GM23248 (cell line): ENCODE data around the gene RPL21. TPM values are rescaled to one million over a fixed set of nuclear protein-coding genes. Genes with fewer than 3 reads are reported as not detected.
"Not testable (repeated sequence)": the region's sequence is repeated elsewhere in the genome, so short reads cannot be mapped to it uniquely, and the experiment has no call there.

Experiments used
- DNase-seq: peaks from one replicate; pipeline ENCODE4 v3.0.0-alpha.2; 2015
- H2AFZ ChIP-seq: fragments of 200-600 bp; sonication (generic); 2 replicates; pipeline ENCODE4 v1.6.1; 2016; ENCODE audit warnings: antibody characterized with exemption
- H3F3A ChIP-seq: fragments of 200-600 bp; sonication (generic); 2 replicates; pipeline ENCODE4 v1.6.1; 2016; ENCODE audit warnings: mild to moderate bottlenecking, antibody characterized with exemption, mixed run types; ENCODE audit not compliant: insufficient read depth
- H3K27ac ChIP-seq: fragments of 200-600 bp; sonication (generic); 2 replicates; pipeline ENCODE4 v1.5.1; 2016; ENCODE audit warnings: mild to moderate bottlenecking
- H3K27me3 ChIP-seq: fragments of 200-600 bp; sonication (generic); replicated peaks from 2 replicates; pipeline ENCODE4 v1.6.1; 2016; ENCODE audit warnings: mild to moderate bottlenecking; ENCODE audit not compliant: insufficient read depth
- H3K36me3 ChIP-seq: fragments of 200-600 bp; sonication (generic); 2 replicates; pipeline ENCODE4 v1.6.1; 2016; ENCODE audit warnings: low read depth, mild to moderate bottlenecking
- H3K4me1 ChIP-seq: fragments of 200-600 bp; sonication (generic); 2 replicates; pipeline ENCODE4 v1.6.1; 2016; ENCODE audit warnings: mild to moderate bottlenecking; ENCODE audit not compliant: insufficient read depth
- H3K4me2 ChIP-seq: fragments of 200-600 bp; sonication (generic); one replicate; pipeline ENCODE4 v1.6.1; 2016; ENCODE audit warnings: mild to moderate bottlenecking; ENCODE audit not compliant: unreplicated experiment
- H3K4me3 ChIP-seq: fragments of 200-600 bp; sonication (generic); 2 replicates; pipeline ENCODE4 v1.5.1; 2016; ENCODE audit warnings: mild to moderate bottlenecking
- H3K79me2 ChIP-seq: fragments of 200-600 bp; sonication (generic); 2 replicates; pipeline ENCODE4 v1.6.1; 2016; ENCODE audit warnings: mild to moderate bottlenecking; ENCODE audit not compliant: insufficient read depth
- H3K9ac ChIP-seq: fragments of 200-600 bp; sonication (generic); 2 replicates; pipeline ENCODE4 v1.6.1; 2016; ENCODE audit warnings: mild to moderate bottlenecking
- H3K9me2 ChIP-seq: fragments of 200-600 bp; sonication (generic); 2 replicates; pipeline ENCODE4 v1.6.1; 2016; ENCODE audit warnings: mixed run types, mild to moderate bottlenecking, moderate library complexity; ENCODE audit not compliant: insufficient read depth
- H3K9me3 ChIP-seq: fragments of 200-600 bp; sonication (generic); one replicate; pipeline ENCODE4 v1.6.1; 2017; ENCODE audit warnings: low read depth
- H4K20me1 ChIP-seq: fragments of 200-600 bp; sonication (generic); 2 replicates; pipeline ENCODE4 v1.6.0; 2016; ENCODE audit not compliant: insufficient read depth
- EZH2 ChIP-seq: fragments of 200-600 bp; sonication (generic); IDR thresholded peaks from 2 replicates; pipeline ENCODE4 v1.6.1; 2018; ENCODE audit warnings: antibody characterized with exemption, mild to moderate bottlenecking; ENCODE audit not compliant: insufficient read depth, poor library complexity, severe bottlenecking
- EZH2phosphoT487 ChIP-seq: fragments of 200-600 bp; sonication (generic); IDR thresholded peaks from 2 replicates; pipeline ENCODE4 v1.6.1; 2018; ENCODE audit warnings: antibody characterized with exemption, moderate library complexity, mild to moderate bottlenecking, low read depth; ENCODE audit not compliant: insufficient read depth
- WGBS, 2 experiments: methylation state at CpG; one replicate each; pipeline ENCODE4 v1.1.6; 2015 to 2017; ENCODE audit warnings: low lambda C conversion rate in 2 of 2, low coverage in 1 of 2; ENCODE audit errors: missing lambda C conversion rate in 2 of 2; 5-methylcytosine and 5-hydroxymethylcytosine counted together
- in situ Hi-C: fragments of 300-500 bp; cut with MboI; formaldehyde crosslinking; loops from 2 replicates; pipeline ENCODE4 v1.15.0; 2020
- polyA plus RNA-seq: library from polyadenylated mRNA; unstranded; fragments of >200 nt; fragmentation: Nextera tagmentation; extraction: Ambion mirVana; gene quantifications from 2 replicates; pipeline ENCODE4 v1.2.1, GENCODE V29; 2016
- total RNA-seq: library from RNA; depleted of rRNA; stranded (reverse); fragments of >200 nt; shearing (Covaris generic); gene quantifications from 2 replicates; pipeline ENCODE4 v1.2.3, GENCODE V29; 2014

Gene RPL21
- total and polyA plus RNA-seq, 2 experiments from 2014 or later: 434 to 638 TPM

- TF ChIP-seq EZH2: no peak
- no peak for TF ChIP-seq EZH2phosphoT487
- Histone ChIP-seq H3K79me2 (no peaks in the 10 kb centered on the region), H3K27me3 (no peaks in the 10 kb centered on the region), H4K20me1 (no peaks in the 10 kb centered on the region), H3K4me1 (no peaks in the 10 kb centered on the region), H3K9me2 (no peaks in the 10 kb centered on the region), H3K4me2 (no peak overlapping the region), H3K36me3 (no peaks in the 10 kb centered on the region), H2AFZ (no peak overlapping the region), H3K9ac (no peak overlapping the region), H3F3A (no peaks in the 10 kb centered on the region), H3K4me3 (no peak overlapping the region), H3K27ac (no peak overlapping the region), H3K9me3 (no peaks in the 10 kb centered on the region)
- in situ Hi-C loops: no loop called here
- no peak for DNase-seq
- WGBS, 2 experiments: 82 to 83% methylated on average over 11 to 19 of the region's 19 CpGs
These were observed 31.7 kb upstream of the RPL21 start for GRCh38 chr13:27219611-27220010.

DNA sequence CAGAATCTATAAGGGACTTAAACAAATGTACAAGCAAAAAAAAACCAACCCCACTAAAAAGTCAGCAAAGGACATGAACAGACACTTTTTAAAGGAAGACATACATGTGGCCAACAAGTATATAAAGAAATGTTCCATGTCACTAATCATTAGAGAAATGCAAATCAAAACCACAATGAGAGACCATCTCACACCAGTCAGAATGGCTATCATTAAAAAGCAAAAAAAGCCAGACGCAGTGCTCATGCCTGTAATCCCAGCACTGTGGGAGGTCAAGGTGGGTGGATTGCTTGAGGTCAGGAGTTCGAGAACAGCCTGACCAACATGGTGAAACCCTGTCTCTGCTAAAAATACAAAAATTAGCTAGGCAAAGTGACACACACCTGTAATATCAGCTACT is 29.3 kb upstream of the RPL21 start:
- H3K27ac ChIP-seq, H3K9ac ChIP-seq, H3K79me2 ChIP-seq, H2AFZ ChIP-seq, H3F3A ChIP-seq, H3K4me3 ChIP-seq, H3K9me2 ChIP-seq, H4K20me1 ChIP-seq, H3K36me3 ChIP-seq, H3K9me3 ChIP-seq, DNase-seq, H3K4me2 ChIP-seq, in situ Hi-C loops, H3K4me1 ChIP-seq, H3K27me3 ChIP-seq: not testable (repeated sequence)
- WGBS, 2 experiments: 38 to 42% methylated on average over 2 of the region's 2 CpGs

DNA sequence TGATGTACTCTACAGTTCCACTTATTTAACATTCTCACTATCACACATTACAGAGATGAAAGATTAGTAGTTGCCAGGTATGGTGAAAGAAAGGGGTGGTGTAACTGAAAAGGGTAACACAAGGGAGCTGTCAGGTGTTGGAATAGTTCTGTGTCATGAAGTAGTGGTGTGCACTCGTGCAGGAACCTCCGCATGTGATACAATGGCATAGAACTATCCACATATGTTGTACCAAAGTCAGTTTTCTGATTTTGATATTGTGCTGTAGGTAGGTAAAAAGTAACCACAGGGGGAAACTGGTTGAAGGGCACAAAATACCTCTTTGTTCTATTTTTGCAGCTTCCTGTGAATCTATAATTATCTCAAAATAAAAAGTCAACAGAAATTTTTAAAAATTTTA is 24.4 kb upstream of the RPL21 start:
- Histone ChIP-seq H3F3A (no peaks in the 10 kb centered on the region), H3K79me2 (no peaks in the 10 kb centered on the region), H3K36me3 (no peaks in the 10 kb centered on the region), H3K4me1 (no peaks in the 10 kb centered on the region), H3K27ac (no peak overlapping the region), H3K9me2 (no peaks in the 10 kb centered on the region), H4K20me1 (no peaks in the 10 kb centered on the region), H2AFZ (no peak overlapping the region), H3K27me3 (no peaks in the 10 kb centered on the region; the same call in 1 of the 2 replicates), H3K9ac (no peak overlapping the region), H3K9me3 (no peaks in the 10 kb centered on the region), H3K4me3 (no peak overlapping the region), H3K4me2 (no peak overlapping the region)
- DNase-seq: no peak
- in situ Hi-C loops: no loop called here
- TF ChIP-seq EZH2phosphoT487: no peak
- TF ChIP-seq EZH2: no peak
- 74 to 84% methylated on average over 2 of the region's 2 CpGs for WGBS, 2 experiments

GRCh38 chr13:27228131-27228530 is 23.2 kb upstream of the RPL21 start:
- no peaks in the 10 kb centered on the region for H4K20me1 ChIP-seq
- no peak overlapping the region for H3K9ac ChIP-seq
- TF ChIP-seq EZH2: no peak
- no peak for TF ChIP-seq EZH2phosphoT487
- no peaks in the 10 kb centered on the region for H3K4me1 ChIP-seq
- H3F3A ChIP-seq: no peaks in the 10 kb centered on the region
- no peak for DNase-seq
- no peaks in the 10 kb centered on the region; the same call in 1 of the 2 replicates for H3K27me3 ChIP-seq
- H3K36me3 ChIP-seq: no peaks in the 10 kb centered on the region
- H3K9me2 ChIP-seq: no peaks in the 10 kb centered on the region
- in situ Hi-C loops: no loop called here
- no peak overlapping the region for H3K27ac ChIP-seq
- no peak overlapping the region for H3K4me3 ChIP-seq
- no peaks in the 10 kb centered on the region for H3K9me3 ChIP-seq
- H2AFZ ChIP-seq: no peak overlapping the region
- no peak overlapping the region for H3K4me2 ChIP-seq
- no peaks in the 10 kb centered on the region for H3K79me2 ChIP-seq

DNA sequence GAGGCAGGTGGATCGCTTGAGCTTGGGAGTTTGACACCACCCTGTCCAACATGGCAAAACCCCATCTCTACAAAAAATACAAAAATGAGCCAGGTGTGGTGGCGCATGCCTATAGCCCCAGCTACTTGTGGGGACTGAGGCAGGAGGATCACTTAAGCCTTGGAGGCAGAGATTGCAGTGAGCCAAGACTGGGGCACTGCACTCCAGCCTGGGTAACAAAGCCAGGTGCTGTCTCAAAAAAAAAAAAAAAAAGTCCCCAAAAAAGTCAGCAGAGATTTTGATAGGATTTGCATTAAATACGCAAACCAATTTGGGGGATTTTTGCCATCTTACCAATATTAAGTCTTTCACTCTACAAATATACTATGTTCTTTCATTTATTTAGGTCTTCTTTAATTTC is 21.7 kb upstream of the RPL21 start:
- H3K4me2 ChIP-seq: no peak overlapping the region
- no peak for DNase-seq
- no peaks in the 10 kb centered on the region for H3K9me2 ChIP-seq

More for the DNA sequence above, 21.7 kb upstream of the RPL21 start:
- Histone ChIP-seq H3K4me1 (no peaks in the 10 kb centered on the region), H3K79me2 (no peaks in the 10 kb centered on the region), H3K36me3 (no peaks in the 10 kb centered on the region), H3K9me3 (no peaks in the 10 kb centered on the region), H3K9ac (no peak overlapping the region), H3K27ac (no peak overlapping the region), H3K4me3 (no peak overlapping the region), H2AFZ (no peak overlapping the region), H3F3A (no peaks in the 10 kb centered on the region), H3K27me3 (no peaks in the 10 kb centered on the region; the same call in 1 of the 2 replicates), H4K20me1 (no peaks in the 10 kb centered on the region)
- TF ChIP-seq EZH2 (no peak), EZH2phosphoT487 (no peak)
- in situ Hi-C loops: no loop called here
- 91 to 93% methylated on average over 3 of the region's 3 CpGs for WGBS, 2 experiments
